ENCODE results near the gene TCEANC2.

GRCh38 chr1:54012863-54013262 is 40.5 kb upstream of the TCEANC2 start:
- TF ChIP-seq CTCF (conservative IDR thresholded peaks at IDR 0.05 in 1 of 2, IDR thresholded peaks at IDR 0.05 in 1 of 2; ENCODE audit: low read depth in 1 of 2, low read length in 2 of 2) (no peak), EZH2 (IDR thresholded peaks at IDR 0.05; ENCODE audit: low read length, missing control alignments) (no peak)

Data from fibroblast of lung (primary cell).